AG09319 (cell line): Measurements from ENCODE around the gene REV3L.

Experiments used
- DNase-seq: peaks from one replicate; pipeline ENCODE4 v3.0.0-alpha.2; 2010; ENCODE audit warnings: low read depth; ENCODE audit errors: extremely low read depth
- CTCF ChIP-seq: IDR thresholded peaks from 2 replicates; pipeline ENCODE4 v1.5.1; 2011; ENCODE audit warnings: low read depth, mild to moderate bottlenecking, inconsistent platforms, low read length, moderate library complexity

The REV3L gene

GRCh38 chr6:111430605-111431376, 52.2 kb downstream of the REV3L start:
- TF ChIP-seq CTCF = no peak
- DNase-seq = no peak

GRCh38 chr6:111429571-111429970, 53.4 kb downstream of the REV3L start:
- no peak for TF ChIP-seq CTCF
- no peak for DNase-seq

- TF ChIP-seq CTCF = no peak
- DNase-seq = no peak
Measured at GRCh38 chr6:111428811-111429210, 54.2 kb downstream of the REV3L start.

- DNase-seq = peak; percentile 61
- TF ChIP-seq CTCF = no peak
Measured at GRCh38 chr6:111427341-111428116, 55.5 kb downstream of the REV3L start.

- DNase-seq = no peak
- TF ChIP-seq CTCF = no peak
Measured at GRCh38 chr6:111423960-111424846, 58.8 kb downstream of the REV3L start.

GRCh38 chr6:111423055-111423633, 59.9 kb downstream of the REV3L start:
- TF ChIP-seq CTCF = no peak
- no peak for DNase-seq
